Esophagus squamous epithelium (tissue), 5 donors: ENCODE measurements around the gene SLC25A44. TPM values are rescaled to one million over a fixed set of nuclear protein-coding genes. Genes with fewer than 3 reads are reported as not detected.
"Not testable (repeated sequence)": the region's sequence is repeated elsewhere in the genome, so short reads cannot be mapped to it uniquely, and the experiment has no call there.

Experiments used
- DNase-seq: peaks from one replicate; lab custom pipeline; 2025; lab: John Stamatoyannopoulos, UW
- H3K27ac ChIP-seq, 4 donors: fragments of 200-600 bp; sonication (generic); one replicate each; pipeline ENCODE4 v1.5.1; 2016 to 2019; ENCODE audit warnings: mild to moderate bottlenecking in 1 of 4
- H3K27me3 ChIP-seq, 4 donors: fragments of 200-600 bp; sonication (generic); 1 replicate in 3 of 4; 2 replicates in 1 of 4; pipeline versions ENCODE4 v1.5.1 to v1.6.0; 2017 to 2021; ENCODE audit warnings: antibody characterized with exemption in 1 of 4
- H3K36me3 ChIP-seq, 3 donors: fragments of 200-600 bp; sonication (generic); one replicate each; pipeline ENCODE4 v1.5.1; 2016 to 2019
- H3K4me1 ChIP-seq, 3 donors: fragments of 200-600 bp; sonication (generic); one replicate each; pipeline ENCODE4 v1.5.1; 2017 to 2019
- H3K4me3 ChIP-seq, 4 donors: fragments of 200-600 bp; sonication (generic); 1 replicate in 3 of 4; 2 replicates in 1 of 4; pipeline ENCODE4 v1.5.1; 2016 to 2019; ENCODE audit warnings: mild to moderate bottlenecking in 2 of 4, moderate library complexity in 1 of 4
- H3K9me3 ChIP-seq, 3 donors: fragments of 200-600 bp; sonication (generic); one replicate each; pipeline ENCODE4 v1.5.1; 2016 to 2019
- POLR2A ChIP-seq, 4 donors: fragments of 450-650 bp; IDR thresholded peaks; one replicate each; pipeline ENCODE4 v1.6.1; 2017; ENCODE audit warnings: antibody characterized with exemption in 4 of 4, mild to moderate bottlenecking in 4 of 4, moderate library complexity in 3 of 4
- WGBS, 2 donors: methylation state at CpG; one replicate each; pipeline ENCODE4 v1.1.5; 2018; 5-methylcytosine and 5-hydroxymethylcytosine counted together
- intact Hi-C: fragments of 100-400 bp; cut with DNase I; formaldehyde crosslinking; loops from one replicate; pipeline ENCODE4 v1.15.0; 2022
- total RNA-seq, 4 donors: library from RNA; depleted of rRNA; stranded (reverse); fragments of >200 nt; gene quantifications; one replicate each; pipeline ENCODE4 v1.1.0, GENCODE V29; 2016
- TF ChIP-seq, protein P1 (sequence below), 6 experiments: fragments of 450-650 bp in 4 of 6; fragments of 200-600 bp in 2 of 6; sonication (generic) in 2 of 6; IDR thresholded peaks; one replicate each; pipeline ENCODE4 v1.5.1; 2016 to 2019; ENCODE audit warnings: antibody characterized with exemption in 6 of 6, mild to moderate bottlenecking in 4 of 6, moderate library complexity in 4 of 6
- donor health status: DM: yes; HTN: yes; CAD: no.

SLC25A44 gene
- total RNA-seq, 4 donors from 2014 or later: 10.5 to 17.7 (median 15.7) TPM

DNA sequence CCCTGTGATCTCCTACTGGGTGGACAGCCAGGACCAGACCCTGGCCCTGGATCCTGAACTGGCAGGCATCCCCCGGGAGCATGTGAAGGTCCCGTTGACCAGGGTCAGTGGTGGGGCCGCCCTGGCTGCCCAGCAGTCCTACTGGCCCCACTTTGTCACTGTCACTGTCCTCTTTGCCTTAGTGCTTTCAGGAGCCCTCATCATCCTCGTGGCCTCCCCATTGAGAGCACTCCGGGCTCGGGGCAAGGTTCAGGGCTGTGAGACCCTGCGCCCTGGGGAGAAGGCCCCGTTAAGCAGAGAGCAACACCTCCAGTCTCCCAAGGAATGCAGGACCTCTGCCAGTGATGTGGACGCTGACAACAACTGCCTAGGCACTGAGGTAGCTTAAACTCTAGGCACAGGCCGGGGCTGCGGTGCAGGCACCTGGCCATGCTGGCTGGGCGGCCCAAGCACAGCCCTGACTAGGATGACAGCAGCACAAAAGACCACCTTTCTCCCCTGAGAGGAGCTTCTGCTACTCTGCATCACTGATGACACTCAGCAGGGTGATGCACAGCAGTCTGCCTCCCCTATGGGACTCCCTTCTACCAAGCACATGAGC is 17.2 kb upstream of the SLC25A44 start:
- Histone ChIP-seq H3K4me1 (no peaks in the 10 kb centered on the region), H3K9me3 (no peaks in the 10 kb centered on the region), H3K4me3 (no peak overlapping the region), H3K27ac (no peak overlapping the region), H3K27me3 (no peaks in the 10 kb centered on the region), H3K36me3 (peaks cover 0 to 66% (median 8%) of the 10 kb centered on the region in 3 donors)
- WGBS, 2 donors: 90% methylated on average over 4 of the region's 12 CpGs; no CpG with 5 or more reads in 1 of the 2 donors
- no peak for DNase-seq
- intact Hi-C loops: no loop called here
- TF ChIP-seq, protein P1, sequence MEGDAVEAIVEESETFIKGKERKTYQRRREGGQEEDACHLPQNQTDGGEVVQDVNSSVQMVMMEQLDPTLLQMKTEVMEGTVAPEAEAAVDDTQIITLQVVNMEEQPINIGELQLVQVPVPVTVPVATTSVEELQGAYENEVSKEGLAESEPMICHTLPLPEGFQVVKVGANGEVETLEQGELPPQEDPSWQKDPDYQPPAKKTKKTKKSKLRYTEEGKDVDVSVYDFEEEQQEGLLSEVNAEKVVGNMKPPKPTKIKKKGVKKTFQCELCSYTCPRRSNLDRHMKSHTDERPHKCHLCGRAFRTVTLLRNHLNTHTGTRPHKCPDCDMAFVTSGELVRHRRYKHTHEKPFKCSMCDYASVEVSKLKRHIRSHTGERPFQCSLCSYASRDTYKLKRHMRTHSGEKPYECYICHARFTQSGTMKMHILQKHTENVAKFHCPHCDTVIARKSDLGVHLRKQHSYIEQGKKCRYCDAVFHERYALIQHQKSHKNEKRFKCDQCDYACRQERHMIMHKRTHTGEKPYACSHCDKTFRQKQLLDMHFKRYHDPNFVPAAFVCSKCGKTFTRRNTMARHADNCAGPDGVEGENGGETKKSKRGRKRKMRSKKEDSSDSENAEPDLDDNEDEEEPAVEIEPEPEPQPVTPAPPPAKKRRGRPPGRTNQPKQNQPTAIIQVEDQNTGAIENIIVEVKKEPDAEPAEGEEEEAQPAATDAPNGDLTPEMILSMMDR (IDR thresholded peaks at IDR 0.05): no peak
- no peak for TF ChIP-seq POLR2A (IDR thresholded peaks at IDR 0.05)

DNA sequence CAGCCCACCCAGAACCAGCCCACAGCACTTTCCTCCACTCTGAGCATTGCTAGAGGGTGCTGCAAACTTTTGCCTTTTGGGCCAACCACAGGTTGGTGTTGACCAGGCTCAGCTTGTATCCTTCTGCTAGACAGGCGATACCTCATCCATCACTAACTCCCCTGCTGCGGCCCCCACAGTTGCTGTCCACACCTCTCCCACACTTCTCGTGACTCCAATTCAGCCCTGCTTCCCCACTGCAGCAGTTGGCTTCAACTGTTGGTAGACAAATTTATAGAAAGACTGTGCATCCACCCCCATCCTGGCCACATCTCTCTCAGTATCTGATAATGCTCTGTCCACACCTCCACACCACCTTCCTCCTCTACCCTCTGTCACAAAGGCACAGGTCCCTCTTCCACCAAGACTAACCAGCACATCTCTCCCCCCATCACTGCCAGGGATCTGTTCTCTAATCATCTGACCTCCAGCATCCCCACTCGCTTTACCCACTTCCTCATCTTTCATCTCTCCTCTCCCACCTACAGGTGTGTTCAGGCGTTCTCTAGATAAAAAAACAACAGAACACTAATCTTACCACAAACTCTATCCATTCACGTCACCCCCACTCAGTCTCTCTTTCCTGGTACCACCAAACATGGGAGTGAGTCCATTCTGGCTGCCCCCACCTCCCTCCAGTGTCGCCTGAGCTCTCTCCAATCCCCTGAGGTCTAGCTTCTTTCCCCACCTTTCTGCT is 15.8 kb upstream of the SLC25A44 start:
- TF ChIP-seq POLR2A (IDR thresholded peaks at IDR 0.05): no peak
- TF ChIP-seq, protein P1 (IDR thresholded peaks at IDR 0.05): no peak
- H3K4me3 ChIP-seq: no peak overlapping the region
- DNase-seq: no peak
- WGBS, 2 donors: 73 to 83% methylated on average over 7 of the region's 7 CpGs
- no peak overlapping the region for H3K27ac ChIP-seq
- peaks cover 0 to 53% (median 8%) of the 10 kb centered on the region in 3 donors for H3K36me3 ChIP-seq
- intact Hi-C loops: no loop called here
- no peaks in the 10 kb centered on the region for H3K27me3 ChIP-seq
- H3K9me3 ChIP-seq: no peaks in the 10 kb centered on the region
- H3K4me1 ChIP-seq: no peaks in the 10 kb centered on the region

DNA sequence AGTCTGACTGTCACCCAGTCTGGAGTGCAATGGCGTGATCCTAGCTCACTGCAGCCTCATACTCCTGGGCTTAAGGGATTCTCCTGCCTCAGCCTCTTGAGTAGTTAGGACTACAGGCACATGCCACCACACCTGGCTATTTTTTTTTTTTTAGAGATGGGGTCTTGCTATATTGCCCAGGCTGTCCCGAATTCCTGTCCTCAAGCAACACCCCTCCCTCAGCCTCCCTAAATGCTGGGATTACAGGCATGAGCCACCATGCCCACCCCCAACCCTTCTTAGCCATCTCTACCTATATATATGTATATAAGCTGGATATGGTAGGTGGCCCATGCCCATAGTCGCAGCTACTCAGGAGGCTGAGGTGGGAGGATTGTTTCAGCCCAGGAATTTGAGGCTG is 13.4 kb upstream of the SLC25A44 start:
- Histone ChIP-seq H3K27me3 (no peaks in the 10 kb centered on the region), H3K4me1 (no peaks in the 10 kb centered on the region), H3K27ac (no peak overlapping the region), H3K36me3 (peaks cover 0 to 29% (median under 1%) of the 10 kb centered on the region in 3 donors), H3K9me3 (no peaks in the 10 kb centered on the region), H3K4me3 (no peak overlapping the region)
- TF ChIP-seq, protein P1 (IDR thresholded peaks at IDR 0.05): no peak
- no peak for TF ChIP-seq POLR2A (IDR thresholded peaks at IDR 0.05)
- WGBS, 2 donors: 94 to 100% methylated on average over 3 of the region's 3 CpGs
- DNase-seq: no peak
- intact Hi-C loops: no loop called here

DNA sequence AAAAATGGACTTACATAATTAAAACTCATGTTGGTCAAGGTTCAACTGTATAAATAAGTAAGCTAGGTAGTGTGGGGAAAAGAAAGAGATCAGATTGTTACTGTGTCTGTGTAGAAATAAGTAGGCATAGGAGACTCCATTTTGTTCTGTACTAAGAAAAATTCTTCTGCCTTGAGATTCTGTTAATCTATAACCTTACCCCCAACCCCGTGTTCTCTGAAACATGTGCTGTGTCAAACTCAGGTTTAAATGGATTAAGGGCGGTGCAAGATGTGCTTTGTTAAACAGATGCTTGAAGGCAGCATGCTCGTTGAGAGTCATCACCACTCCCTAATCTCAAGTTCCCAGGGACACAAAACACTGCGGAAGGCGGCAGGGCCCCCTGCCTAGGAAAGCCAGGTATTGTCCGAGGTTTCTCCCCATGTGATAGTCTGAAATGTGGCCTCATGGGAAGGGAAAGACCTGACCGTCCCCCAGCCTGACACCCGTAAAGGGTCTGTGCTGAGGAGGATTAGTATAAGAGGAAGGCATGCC is 12.4 kb upstream of the SLC25A44 start:
- H3K36me3 ChIP-seq: peaks cover 0 to 19% (median 0%) of the 10 kb centered on the region in 3 donors
- H3K4me1 ChIP-seq, DNase-seq, H3K9me3 ChIP-seq, H3K27ac ChIP-seq, H3K4me3 ChIP-seq, H3K27me3 ChIP-seq, intact Hi-C loops: not testable (repeated sequence)
- 37 to 44% methylated on average over 3 to 8 of the region's 8 CpGs for WGBS, 2 donors

DNA sequence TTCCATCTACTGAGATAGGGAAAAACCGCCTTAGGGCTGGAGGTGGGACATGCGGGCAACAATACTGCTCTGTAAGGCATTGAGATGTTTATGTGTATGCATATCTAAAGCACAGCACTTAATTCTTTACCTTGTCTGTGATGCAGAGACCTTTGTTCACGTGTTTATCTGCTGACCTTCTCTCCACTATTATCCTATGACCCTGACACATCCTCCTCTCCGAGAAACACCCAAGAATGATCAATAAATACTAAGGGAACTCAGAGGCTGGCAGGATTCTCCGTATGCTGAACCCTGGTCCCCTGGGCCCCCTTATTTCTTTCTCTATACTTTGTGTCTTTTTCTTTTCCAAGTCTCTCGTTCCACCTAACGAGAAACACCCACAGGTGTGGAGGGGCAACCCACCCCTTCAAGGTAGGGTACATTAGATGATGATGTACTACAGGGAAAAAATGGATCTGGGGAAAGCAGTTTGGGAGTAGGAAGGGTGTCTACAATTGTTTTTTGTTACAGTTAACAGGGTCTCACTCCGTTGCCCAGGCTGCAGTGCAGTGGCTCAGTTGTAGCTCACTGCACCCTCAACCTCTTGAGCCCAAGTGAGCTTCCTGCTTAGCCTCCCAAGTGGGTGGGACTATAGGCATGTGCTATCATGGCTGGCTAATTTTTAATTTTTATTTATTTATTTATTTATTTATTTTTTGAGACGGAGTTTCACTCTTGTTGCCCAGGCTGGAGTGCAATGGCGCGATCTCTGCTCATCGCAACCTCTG is 11.7 kb upstream of the SLC25A44 start:
- H3K4me3 ChIP-seq, H3K4me1 ChIP-seq, H3K27ac ChIP-seq, H3K9me3 ChIP-seq, intact Hi-C loops, DNase-seq, H3K27me3 ChIP-seq: not testable (repeated sequence)
- H3K36me3 ChIP-seq: peaks cover 0 to 12% (median 0%) of the 10 kb centered on the region in 3 donors
- WGBS, 2 donors: 82 to 91% methylated on average over 12 of the region's 12 CpGs

DNA sequence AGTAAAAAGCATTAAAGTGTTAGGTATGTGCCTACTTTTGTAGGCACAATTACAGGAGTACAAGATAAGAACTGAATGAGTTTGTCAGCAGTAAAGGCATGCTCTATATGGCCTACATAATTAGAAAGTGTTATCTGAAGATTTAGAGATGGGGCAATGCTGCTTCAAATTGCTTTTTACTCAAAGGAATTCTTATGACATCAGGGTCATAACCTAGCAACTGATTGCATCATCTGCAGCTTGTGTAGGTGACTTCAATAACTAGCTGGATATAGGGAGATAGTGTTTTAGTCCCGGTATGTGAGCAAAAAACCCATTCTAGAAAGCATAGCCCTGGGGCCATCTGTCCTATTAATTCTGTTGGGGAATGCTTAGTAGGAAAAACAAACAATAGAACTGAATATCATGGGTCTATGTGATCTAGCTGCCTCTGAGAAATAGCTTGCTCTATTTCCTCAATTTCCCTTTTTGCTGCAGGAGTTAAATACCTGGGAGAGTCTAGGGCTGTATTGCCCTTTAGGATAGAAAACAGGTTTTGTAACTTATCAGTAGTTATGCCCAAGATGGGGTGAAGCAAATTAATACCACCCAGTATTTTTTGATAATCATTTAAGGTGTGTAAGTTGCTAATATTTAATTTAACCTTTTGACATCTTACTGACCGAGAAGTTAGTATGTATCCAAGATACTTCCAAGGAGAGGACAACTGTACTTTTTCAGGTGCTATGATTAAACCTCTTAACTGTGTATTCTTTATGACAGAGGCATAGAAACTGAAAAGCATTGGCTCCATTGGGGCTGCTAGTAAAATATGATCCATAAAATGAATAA is 7.3 kb upstream of the SLC25A44 start:
- H3K4me1 ChIP-seq, H3K36me3 ChIP-seq, intact Hi-C loops, H3K9me3 ChIP-seq, H3K27me3 ChIP-seq, H3K27ac ChIP-seq, DNase-seq, H3K4me3 ChIP-seq: not testable (repeated sequence)
- 82 to 97% methylated on average over 2 of the region's 2 CpGs for WGBS, 2 donors

DNA sequence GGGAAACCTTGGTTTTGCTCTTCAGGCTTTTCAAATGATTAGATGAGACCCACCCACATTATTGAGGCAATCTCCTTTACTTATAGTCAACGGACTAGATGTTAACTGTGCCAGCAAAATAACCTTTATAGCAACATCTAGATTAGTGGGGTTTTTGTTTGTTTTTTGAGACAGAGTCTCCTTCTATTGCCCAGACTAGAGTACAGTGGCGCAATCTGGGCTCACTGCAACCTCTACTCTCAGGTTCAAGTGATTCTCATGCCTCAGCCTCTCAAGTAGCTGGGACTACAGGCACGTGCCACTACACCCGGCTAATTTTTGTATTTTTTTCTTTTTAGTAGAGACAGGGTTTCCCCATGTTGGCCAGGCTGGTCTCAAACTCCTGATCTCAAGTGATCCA is 3.6 kb upstream of the SLC25A44 start:
- H3K4me3 ChIP-seq, H3K36me3 ChIP-seq, H3K27me3 ChIP-seq, intact Hi-C loops, H3K9me3 ChIP-seq, H3K27ac ChIP-seq, DNase-seq: not testable (repeated sequence)
- peaks cover 10 to 23% (median 11%) of the 10 kb centered on the region in 3 donors for H3K4me1 ChIP-seq
- WGBS, 2 donors: 76 to 86% methylated on average over 4 of the region's 4 CpGs
